Small intestine (tissue), 7 donors: ENCODE measurements around the gene RBPJL. TPM values are rescaled to one million over a fixed set of nuclear protein-coding genes. Genes with fewer than 3 reads are reported as not detected.

Experiments used
- DNase-seq, 2 donors: peaks; one replicate each; pipeline versions ENCODE4 v3.0.0 to v3.0.0-alpha.2; 2013
- FAIRE-seq: peaks from 2 replicates; lab custom pipeline; 2012; peaks lifted over from hg19 to GRCh38; lab: Jason Lieb, UNC
- H3K27ac ChIP-seq, 3 donors: one replicate each; pipeline ENCODE4 v1.5.1; 2013; ENCODE audit warnings: low read length in 2 of 3, mild to moderate bottlenecking in 2 of 3, control low read depth in 1 of 3, inconsistent platforms in 1 of 3, low read depth in 1 of 3, moderate library complexity in 1 of 3
- H3K27me3 ChIP-seq, 3 donors: one replicate each; pipeline ENCODE4 v1.6.1; 2013; ENCODE audit warnings: low read length in 3 of 3, inconsistent platforms in 1 of 3; ENCODE audit not compliant: control insufficient read depth in 3 of 3, insufficient read depth in 3 of 3
- H3K36me3 ChIP-seq, 3 donors: one replicate each; pipeline ENCODE4 v1.6.1; 2013; ENCODE audit warnings: low read length in 3 of 3, inconsistent platforms in 1 of 3, low read depth in 1 of 3, mild to moderate bottlenecking in 1 of 3, moderate library complexity in 1 of 3; ENCODE audit not compliant: control insufficient read depth in 3 of 3, insufficient read depth in 2 of 3
- H3K4me1 ChIP-seq, 3 donors: one replicate each; pipeline ENCODE4 v1.6.1; 2013; ENCODE audit warnings: low read length in 2 of 3, inconsistent platforms in 1 of 3, low read depth in 1 of 3, mild to moderate bottlenecking in 1 of 3, moderate library complexity in 1 of 3; ENCODE audit not compliant: control insufficient read depth in 3 of 3, insufficient read depth in 2 of 3
- H3K4me3 ChIP-seq, 3 donors: one replicate each; pipeline ENCODE4 v1.5.1; 2013; ENCODE audit warnings: low read length in 3 of 3, control low read depth in 1 of 3, inconsistent platforms in 1 of 3, low read depth in 1 of 3, mild to moderate bottlenecking in 1 of 3, moderate library complexity in 1 of 3
- H3K9me3 ChIP-seq, 2 donors: one replicate each; pipeline ENCODE4 v1.6.1; 2013; ENCODE audit warnings: low read depth in 1 of 2, low read length in 1 of 2; ENCODE audit not compliant: control insufficient read depth in 2 of 2, insufficient read depth in 1 of 2
- polyA plus RNA-seq, 4 donors: library from polyadenylated mRNA; stranded (reverse) in 3 of 4; unstranded in 1 of 4; fragments of 200-250 nt in 3 of 4; fragments of 120-200 nt in 1 of 4; gene quantifications; one replicate each; pipeline versions ENCODE4 v1.2.1 to v1.2.3, GENCODE V29; 2013
- donor health status: healthy with polysubstance abuse.
- donor health status: control.
- donor health status: control.
- donor health status: Bipolar disorder and iron deficiency.
- donor health status: healthy.

RBPJL gene
- polyA plus RNA-seq, 4 donors, result 0.04 to 1.4 TPM; not detected in 2

- no peak for DNase-seq
- Histone ChIP-seq H3K9me3 (no peaks in the 10 kb centered on the region), H3K4me3 (no peak overlapping the region), H3K36me3 (peaks cover 4 to 27% (median 13%) of the 10 kb centered on the region in 3 donors), H3K4me1 (peaks cover under 1 to 18% (median 3%) of the 10 kb centered on the region in 3 donors), H3K27me3 (no peaks in the 10 kb centered on the region), H3K27ac (no peak overlapping the region)
- no peak for FAIRE-seq
Observed at GRCh38 chr20:45367126-45367525, 60.5 kb downstream of the RBPJL start.

Other genes starting within 250 kb of the RBPJL start
- 1 to 10 TPM in 2 of 4 donors, not detected in 2; 1.0 to 1.3 TPM for gene KCNS1, start 205.7 kb upstream of the RBPJL start, polyA plus RNA-seq
- gene WFDC5, start 191.7 kb upstream of the RBPJL start, polyA plus RNA-seq, result under 1 TPM in 1 of 4 donors, not detected in 3; 0.12 TPM
- under 1 TPM in 2 of 4 donors, not detected in 2; 0.07 to 0.09 TPM for gene WFDC12, start 182.4 kb upstream of the RBPJL start, polyA plus RNA-seq
- 10 to 100 TPM in 2 of 4 donors, 1 to 10 TPM in 2; 3.6 to 61.0 (median 10.5) TPM for gene PI3, start 131.9 kb upstream of the RBPJL start, polyA plus RNA-seq
- under 1 TPM in 1 of 4 donors, not detected in 3; 0.16 TPM for gene SEMG1, start 99.8 kb upstream of the RBPJL start, polyA plus RNA-seq
- not detected for gene SEMG2, start 85.5 kb upstream of the RBPJL start, polyA plus RNA-seq
- 10 to 100 TPM in 3 of 4 donors, not detected in 1; 11.2 to 87.6 (median 47.7) TPM for gene SLPI, start 52.3 kb upstream of the RBPJL start, polyA plus RNA-seq
- under 1 TPM in 1 of 4 donors, not detected in 3; 0.07 TPM for gene MATN4, start 1.5 kb downstream of the RBPJL start, polyA plus RNA-seq
- gene SDC4, start 41.6 kb downstream of the RBPJL start, polyA plus RNA-seq, result 10 to 100 TPM; 14.3 to 95.8 (median 23.5) TPM
- gene SYS1, start 56.3 kb downstream of the RBPJL start, polyA plus RNA-seq, result 10 to 100 TPM; 13.6 to 40.3 (median 26.9) TPM
- gene TP53TG5, start 71.5 kb downstream of the RBPJL start, polyA plus RNA-seq, result under 1 TPM in 2 of 4 donors, not detected in 2; 0.19 to 0.84 TPM
- gene DBNDD2, start 101.4 kb downstream of the RBPJL start, polyA plus RNA-seq, result 100 to 1,000 TPM in 2 of 4 donors, 10 to 100 TPM in 2; 46.1 to 114 (median 101) TPM
- gene PIGT, start 109.3 kb downstream of the RBPJL start, polyA plus RNA-seq, result 100 to 1,000 TPM in 1 of 4 donors, 10 to 100 TPM in 3; 49.7 to 119 (median 68.1) TPM
- gene WFDC2, start 162.9 kb downstream of the RBPJL start, polyA plus RNA-seq, result 1 to 10 TPM; 1.8 to 7.8 (median 3.9) TPM
- gene SPINT3, start 208.8 kb downstream of the RBPJL start, polyA plus RNA-seq, result not detected
- gene WFDC6, start 232.6 kb downstream of the RBPJL start, polyA plus RNA-seq, result not detected
- not detected for gene EPPIN, start 240.6 kb downstream of the RBPJL start, polyA plus RNA-seq